NOMO-1 treated with DMSO at 0.1 percent for 48 hours (cell line): ENCODE measurements around the gene HNRNPUL2.

Experiments used
- DNase-seq: peaks from one replicate; lab custom pipeline; 2025; ENCODE audit not compliant: unreplicated experiment; lab: John Stamatoyannopoulos, UW

Gene HNRNPUL2

DNA sequence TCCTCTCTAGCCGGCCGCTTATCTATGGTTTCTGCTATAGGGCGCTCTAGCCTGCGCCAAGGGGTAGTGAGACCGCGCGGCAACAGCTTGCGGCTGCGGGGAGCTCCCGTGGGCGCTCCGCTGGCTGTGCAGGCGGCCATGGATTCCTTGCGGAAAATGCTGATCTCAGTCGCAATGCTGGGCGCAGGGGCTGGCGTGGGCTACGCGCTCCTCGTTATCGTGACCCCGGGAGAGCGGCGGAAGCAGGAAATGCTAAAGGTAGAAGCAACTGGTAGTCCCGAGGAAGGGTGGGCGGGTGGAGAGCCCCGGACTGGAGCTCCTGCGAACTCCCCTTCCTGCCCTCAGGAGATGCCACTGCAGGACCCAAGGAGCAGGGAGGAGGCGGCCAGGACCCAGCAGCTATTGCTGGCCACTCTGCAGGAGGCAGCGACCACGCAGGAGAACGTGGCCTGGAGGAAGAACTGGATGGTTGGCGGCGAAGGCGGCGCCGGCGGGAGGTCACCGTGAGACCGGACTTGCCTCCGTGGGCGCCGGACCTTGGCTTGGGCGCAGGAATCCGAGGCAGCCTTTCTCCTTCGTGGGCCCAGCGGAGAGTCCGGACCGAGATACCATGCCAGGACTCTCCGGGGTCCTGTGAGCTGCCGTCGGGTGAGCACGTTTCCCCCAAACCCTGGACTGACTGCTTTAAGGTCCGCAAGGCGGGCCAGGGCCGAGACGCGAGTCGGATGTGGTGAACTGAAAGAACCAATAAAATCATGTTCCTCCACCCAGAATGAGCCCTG lies 55.5 kb downstream of the HNRNPUL2 start, which contains the start of the genes LBHD1 and UQCC3:
Gene LBHD1, minus strand, starts transcription at position 660 of the 782 bp plus-strand sequence. CDS start 2,236 bp downstream, outside the sequence.
Gene UQCC3, plus strand, starts transcription at position 66 of the 782 bp plus-strand sequence. Its CDS starts 73 bp downstream, at position 139.
- DNase-seq = peak; percentile 93

DNA sequence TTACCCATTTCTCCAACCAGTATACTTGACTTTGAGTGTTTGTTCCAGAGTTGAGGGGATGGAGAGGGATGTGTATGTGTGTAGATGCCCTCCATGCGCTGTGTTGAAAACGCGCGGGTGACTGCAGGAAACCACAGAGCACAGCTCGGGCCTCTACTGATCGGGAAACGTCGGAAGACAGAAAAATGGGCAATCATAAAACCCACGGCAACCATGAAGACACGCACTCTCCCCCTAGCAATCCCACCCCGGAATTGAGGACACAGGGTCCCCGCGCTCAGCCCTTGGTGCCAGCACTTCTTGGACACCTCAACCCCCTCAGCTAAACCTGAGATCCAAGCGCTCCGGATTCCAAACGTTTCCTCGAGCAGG lies 56.0 kb downstream of the HNRNPUL2 start:
- DNase-seq = peak; percentile 59

DNA sequence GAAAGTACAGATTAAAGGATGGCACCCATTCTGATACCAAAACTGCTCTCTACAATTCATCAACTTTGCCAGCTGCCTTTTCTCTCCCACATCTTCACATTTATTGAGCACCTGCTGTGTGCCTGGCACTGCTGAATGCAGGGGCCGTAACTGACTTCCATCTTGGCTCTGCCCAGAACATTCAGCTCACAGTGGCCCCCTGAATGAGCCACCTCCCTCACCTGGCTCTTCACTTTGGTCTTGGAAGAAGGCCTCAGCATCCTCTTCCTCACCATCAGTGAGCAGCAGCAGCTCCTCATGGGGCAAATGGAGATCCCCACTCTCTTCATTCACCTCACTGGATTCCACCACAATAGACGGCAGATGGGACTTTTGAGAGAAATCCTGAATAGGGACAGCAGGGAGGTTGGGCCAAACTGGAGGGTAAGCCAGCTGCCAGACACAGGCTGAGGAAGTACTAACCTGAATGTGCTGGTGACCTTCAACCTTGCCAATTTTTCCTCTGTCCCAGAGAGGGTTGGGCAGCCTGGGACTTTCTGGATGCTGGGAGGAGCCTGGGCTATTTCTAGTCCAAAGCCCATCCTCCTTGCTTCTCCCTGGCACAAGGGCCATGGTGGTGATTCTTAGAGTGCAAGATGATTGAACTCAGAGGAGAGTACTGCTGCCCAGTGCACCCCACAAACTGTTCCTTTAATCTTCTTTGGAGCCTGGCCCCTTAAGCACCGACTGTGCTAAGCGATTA lies 57.7 kb downstream of the HNRNPUL2 start:
- no peak for DNase-seq

DNA sequence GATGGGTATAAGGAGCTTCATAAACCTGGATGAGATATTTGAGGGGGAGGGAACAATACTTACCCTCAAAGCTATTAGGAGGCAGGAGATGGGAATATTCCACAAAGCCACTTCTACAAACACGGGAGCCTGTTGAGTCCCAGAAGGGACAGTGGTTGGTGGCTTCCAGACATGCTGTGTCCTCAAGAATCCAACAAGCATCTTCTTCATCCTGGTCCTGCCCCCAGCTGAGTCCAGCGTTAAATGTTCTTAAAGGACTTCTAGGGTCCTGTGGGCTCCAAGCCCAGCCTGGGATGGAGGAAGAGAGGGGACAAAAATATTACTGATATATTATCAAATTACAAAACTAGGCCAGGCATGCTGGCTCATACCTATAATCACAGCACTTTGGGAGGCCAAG lies 59.8 kb downstream of the HNRNPUL2 start:
- no peak for DNase-seq

DNA sequence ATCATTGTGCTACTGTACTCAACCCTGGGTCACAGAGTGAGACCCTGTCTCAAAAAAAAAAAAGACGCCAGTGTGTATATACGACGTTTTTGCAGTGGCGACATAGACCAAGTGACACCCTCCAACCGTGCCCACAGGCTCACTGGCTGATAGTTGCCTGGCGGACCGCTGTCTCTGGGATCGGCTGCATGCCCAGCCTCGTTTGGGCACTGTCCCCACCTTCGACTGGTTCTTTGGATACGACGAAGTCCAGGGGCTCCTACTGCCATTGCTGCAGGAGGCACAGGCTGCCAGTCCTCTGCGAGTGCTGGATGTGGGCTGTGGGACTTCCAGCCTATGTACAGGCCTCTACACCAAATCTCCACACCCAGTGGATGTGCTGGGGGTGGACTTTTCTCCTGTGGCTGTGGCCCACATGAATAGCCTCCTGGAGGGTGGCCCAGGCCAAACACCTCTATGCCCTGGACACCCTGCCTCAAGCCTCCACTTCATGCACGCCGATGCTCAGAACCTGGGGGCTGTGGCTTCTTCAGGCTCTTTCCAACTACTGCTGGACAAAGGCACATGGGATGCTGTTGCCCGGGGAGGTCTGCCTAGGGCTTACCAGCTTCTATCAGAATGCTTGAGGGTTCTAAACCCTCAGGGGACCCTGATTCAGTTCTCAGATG lies 60.9 kb downstream of the HNRNPUL2 start:
- DNase-seq = no peak

DNA sequence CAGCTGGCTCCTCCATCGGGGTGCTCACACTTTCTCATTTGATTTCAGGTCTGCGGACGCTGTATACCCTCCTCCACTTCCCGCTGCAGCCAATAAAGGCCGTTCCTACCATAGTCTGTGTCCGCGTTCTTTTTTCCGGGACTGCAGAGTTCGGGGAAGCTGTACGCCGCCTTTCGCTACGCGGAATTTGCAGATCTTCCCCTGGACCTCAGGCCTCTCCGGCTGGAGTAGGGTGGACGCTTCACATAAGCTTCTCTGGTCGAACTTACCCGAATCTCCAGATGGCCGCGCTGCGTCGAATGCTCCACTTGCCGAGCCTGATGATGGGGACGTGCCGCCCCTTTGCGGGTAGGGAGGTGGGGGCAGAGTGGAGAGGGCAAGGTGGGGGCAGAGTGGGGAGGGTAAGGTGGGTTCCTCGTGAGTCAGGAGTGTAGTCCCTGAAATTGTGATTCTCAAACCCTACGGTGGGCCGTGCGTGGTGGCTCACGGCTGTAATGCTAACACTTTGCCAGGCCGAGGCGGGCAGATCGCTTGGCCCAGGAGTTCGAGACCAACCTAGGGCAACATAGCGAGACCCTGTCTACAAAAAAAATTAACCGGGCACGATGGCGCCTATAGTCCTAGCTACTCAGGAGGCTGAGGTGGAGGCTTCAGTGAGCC lies 61.5 kb downstream of the HNRNPUL2 start:
- peak; percentile 56 for DNase-seq

DNA sequence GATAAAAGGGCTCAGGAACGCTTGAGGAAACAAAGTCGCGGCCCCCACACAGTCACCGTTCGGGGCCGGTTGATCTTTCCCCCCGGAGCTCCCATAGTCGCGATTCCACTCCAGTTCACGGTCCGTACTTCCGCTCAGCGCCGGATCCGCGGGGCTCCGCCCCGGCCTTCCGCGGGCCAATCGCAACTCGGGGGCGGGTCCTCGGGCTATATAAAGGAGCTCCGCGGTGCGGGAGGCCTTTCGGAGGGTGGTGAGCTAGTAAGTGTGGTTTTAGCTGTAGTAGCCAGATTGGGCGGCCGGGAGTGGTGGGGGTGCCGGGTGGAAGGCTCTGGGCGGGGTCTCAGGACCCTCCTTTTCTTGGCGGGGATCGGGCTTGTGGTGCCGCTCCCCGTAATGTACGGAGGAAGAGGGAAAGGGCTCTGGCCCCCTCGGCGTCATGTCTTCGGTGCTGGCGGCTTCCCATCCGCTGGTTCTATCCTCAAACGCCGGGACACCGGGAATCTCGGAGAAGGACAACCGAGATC lies 62.1 kb downstream of the HNRNPUL2 start, which contains the start of the genes C11orf98 and CSKMT:
Gene C11orf98, minus strand, starts transcription at position 136 of the 524 bp plus-strand sequence. Its CDS starts 41 bp downstream, at position 95.
Gene CSKMT, plus strand, starts transcription at position 238 of the 524 bp plus-strand sequence. CDS start 568 bp downstream, outside the sequence.
- DNase-seq = peak; percentile 89

DNA sequence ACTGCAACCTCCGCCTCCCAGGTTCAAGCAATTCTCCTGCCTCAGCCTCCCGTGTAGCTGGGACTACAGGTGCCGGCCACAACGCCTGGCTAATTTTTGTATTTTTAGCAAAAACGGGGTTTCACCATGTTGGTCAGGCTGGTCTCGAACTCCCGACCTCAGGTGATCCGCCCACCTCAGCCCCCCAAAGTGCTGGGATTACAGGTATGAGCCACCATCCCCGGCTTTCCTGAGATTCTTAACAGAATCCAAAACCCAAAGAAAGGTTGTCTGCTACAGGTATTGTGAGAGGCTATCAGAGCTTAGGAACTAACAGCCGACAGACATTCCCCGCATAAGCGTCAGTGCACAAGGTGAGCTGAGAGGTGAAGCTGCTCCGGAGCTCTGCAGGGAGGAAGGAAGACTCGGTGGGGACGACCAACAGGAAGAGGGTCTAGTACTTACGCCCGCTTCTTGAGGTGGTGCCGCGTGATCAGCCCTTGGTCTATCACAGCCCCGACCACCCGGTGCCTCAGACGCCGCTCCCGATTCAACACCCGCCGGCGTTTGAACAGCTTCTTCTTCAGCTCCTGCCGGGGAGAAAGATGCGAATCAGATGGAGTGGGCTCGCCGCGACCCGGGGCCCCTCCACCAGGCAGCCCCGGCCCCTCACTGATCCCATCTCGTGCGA lies 62.7 kb downstream of the HNRNPUL2 start:
- peak; percentile 77 for DNase-seq
